GM12878 (cell line): ENCODE data around the gene TARS3. TPM values are rescaled to one million over a fixed set of nuclear protein-coding genes. Genes with fewer than 3 reads are reported as not detected.

Source experiments
- ATAC-seq: fragments of 200-7000 bp; cut with Tn5 transposase; 3 replicates; pipeline ENCODE4 v1.9.1; 2020; ENCODE audit warnings: mild to moderate bottlenecking, moderate library complexity
- BruUV-seq: library from RNA; stranded (reverse); fragments of 400-500 nt; replicated peaks from 2 replicates; lab custom pipeline; 2021; lab: Mats Ljungman, UMichigan
- CTCF ChIA-PET: fragments of 300-600 bp; sonication (Branson Sonifier 250); formaldehyde crosslinking; extraction: SDS; loops from one replicate; lab custom pipeline; 2021; ENCODE audit warnings: inconsistent platforms; lab: Yijun Ruan, JAX
- POLR2A ChIA-PET: fragments of 350-600 bp; formaldehyde crosslinking; extraction: SDS; loops from one replicate; lab custom pipeline; 2021; ENCODE audit warnings: inconsistent platforms; lab: Charles Lee
- RAD21 ChIA-PET: fragments of 300-600 bp; sonication (Branson Sonifier 250); formaldehyde crosslinking; loops from one replicate; lab custom pipeline; 2023; ENCODE audit warnings: antibody characterized with exemption; ENCODE audit not compliant: unreplicated experiment; lab: Charles Lee
- SMC1A ChIA-PET: fragments of 300-600 bp; sonication (Branson Sonifier 250); formaldehyde crosslinking; loops from one replicate; lab custom pipeline; 2023; ENCODE audit not compliant: unreplicated experiment, uncharacterized antibody; lab: Charles Lee
- DNase-seq: peaks from one replicate; pipeline ENCODE4 v3.0.0-alpha.2; 2011; ENCODE audit warnings: low read depth, low spot score
- FAIRE-seq: peaks from 3 replicates; lab custom pipeline; 2011; peaks lifted over from hg19 to GRCh38; lab: Jason Lieb, UNC
- H2AFZ ChIP-seq: 2 replicates; pipeline ENCODE4 v1.6.0; 2011; ENCODE audit warnings: low read depth, low read length, control low read depth; ENCODE audit not compliant: control insufficient read depth
- H3K27ac ChIP-seq: 2 replicates; pipeline ENCODE4 v1.5.1; 2011; ENCODE audit warnings: control low read depth; ENCODE audit not compliant: control insufficient read depth, insufficient read depth
- H3K27me3 ChIP-seq, 2 experiments: replicated peaks in 1 of 2; 2 replicates each; pipeline versions ENCODE4 v1.6.0 to v1.6.1; 2011; ENCODE audit warnings: low read length in 1 of 2; ENCODE audit not compliant: control insufficient read depth in 2 of 2, insufficient read depth in 2 of 2
- H3K36me3 ChIP-seq, 2 experiments: 2 replicates each; pipeline ENCODE4 v1.5.1; 2011; ENCODE audit warnings: low read length in 1 of 2; ENCODE audit not compliant: control insufficient read depth in 2 of 2, insufficient read depth in 2 of 2
- H3K4me1 ChIP-seq: 2 replicates; pipeline ENCODE4 v1.6.1; 2011; ENCODE audit warnings: mild to moderate bottlenecking, low read length, moderate library complexity, mixed read lengths; ENCODE audit not compliant: control insufficient read depth, insufficient read depth
- H3K4me2 ChIP-seq: 2 replicates; pipeline ENCODE4 v1.6.0; 2011; ENCODE audit warnings: control low read depth; ENCODE audit not compliant: control insufficient read depth, insufficient read depth
- H3K4me3 ChIP-seq: fragments of 200-600 bp; sonication (generic); 2 replicates; pipeline ENCODE4 v1.5.1; 2016
- H3K79me2 ChIP-seq: 2 replicates; pipeline ENCODE4 v1.6.0; 2011; ENCODE audit warnings: low read length; ENCODE audit not compliant: control insufficient read depth, insufficient read depth
- H3K9ac ChIP-seq: 2 replicates; pipeline ENCODE4 v1.8.0; 2011; ENCODE audit warnings: low read length, control low read depth, mixed read lengths; ENCODE audit not compliant: control insufficient read depth, insufficient read depth
- H3K9me3 ChIP-seq: replicated peaks from 3 replicates; pipeline ENCODE4 v1.5.1; 2011; ENCODE audit warnings: mild to moderate bottlenecking, low read length; ENCODE audit not compliant: control insufficient read depth, insufficient read depth
- H4K20me1 ChIP-seq: 2 replicates; pipeline ENCODE4 v1.6.0; 2011; ENCODE audit not compliant: control insufficient read depth, insufficient read depth
- CBX3 ChIP-seq: fragments of 200-600 bp; sonication (generic); IDR thresholded peaks from 2 replicates; pipeline ENCODE4 v1.6.1; 2016; ENCODE audit warnings: low read depth, borderline replicate concordance
- CBX5 ChIP-seq: sonication (generic); IDR thresholded peaks from 2 replicates; pipeline ENCODE4 v1.6.1; 2016; ENCODE audit warnings: low read depth, moderate library complexity, mild to moderate bottlenecking, inconsistent platforms
- ETV6 ChIP-seq, 2 experiments: fragments of 450-650 bp in 1 of 2; IDR thresholded peaks in 1 of 2; conservative IDR thresholded peaks in 1 of 2; 2 replicates each; pipeline ENCODE4 v1.6.1; 2014; ENCODE audit warnings: antibody characterized with exemption in 1 of 2, borderline replicate concordance in 1 of 2, low read depth in 1 of 2, mild to moderate bottlenecking in 1 of 2, moderate library complexity in 1 of 2
- NFIC ChIP-seq: IDR thresholded peaks from 2 replicates; pipeline ENCODE4 v1.6.1; 2012; ENCODE audit warnings: low read depth, mild to moderate bottlenecking, inconsistent platforms, low read length, moderate library complexity
- RUNX3 ChIP-seq: IDR thresholded peaks from 2 replicates; pipeline ENCODE4 v1.6.1; 2012; ENCODE audit warnings: low read length, inconsistent platforms
- SP1 ChIP-seq: IDR thresholded peaks from one replicate; pipeline ENCODE4 v1.6.1; 2011; ENCODE audit warnings: low read depth, low read length
- SREBF1 ChIP-seq: IDR thresholded peaks from 2 replicates; pipeline ENCODE4 v1.6.1; 2012; ENCODE audit warnings: mild to moderate bottlenecking, low read length
- ZNF384 ChIP-seq: IDR thresholded peaks from 2 replicates; pipeline ENCODE4 v1.6.1; 2012; ENCODE audit warnings: low read depth, mild to moderate bottlenecking, low read length, improper control_type of control experiment, borderline replicate concordance
- WGBS: methylation state at CpG from one replicate; pipeline ENCODE4 v1.1.6; 2016; ENCODE audit warnings: low lambda C conversion rate; ENCODE audit not compliant: insufficient replicate concordance, insufficient coverage; ENCODE audit errors: missing lambda C conversion rate; 5-methylcytosine and 5-hydroxymethylcytosine counted together
- in situ Hi-C: fragments of 300-500 bp; cut with MboI; formaldehyde crosslinking; loops from 9 replicates; pipeline ENCODE4 v1.14.3; 2018; ENCODE audit warnings: mixed read lengths
- intact Hi-C: fragments of 100-400 bp; cut with micrococcal nuclease; formaldehyde crosslinking; loops from one replicate; pipeline ENCODE4 v1.14.2; 2022; ENCODE audit not compliant: unreplicated experiment
- polyA plus RNA-seq, 11 experiments: library from polyadenylated mRNA; depleted of rRNA in 4 of 11; unstranded in 6 of 11; stranded (reverse) in 5 of 11; fragments of >200 nt; fragmentation: Nextera tagmentation in 4 of 11; fragmentation: Illumina TruSeq in 1 of 11; extraction: Ambion mirVana in 4 of 11; extraction: Trizol in 1 of 11; gene quantifications; 1 replicate in 1 of 11; 2 replicates in 10 of 11; pipeline versions ENCODE4 v1.2.1 to v1.2.3, GENCODE V29; 2011 to 2016; ENCODE audit warnings: inconsistent platforms in 2 of 11, missing spikeins in 2 of 11, low read depth in 1 of 11
- total RNA-seq, 4 experiments: library from RNA; depleted of rRNA in 3 of 4; stranded (reverse); fragments of >200 nt in 3 of 4; fragmentation: Illumina TruSeq in 1 of 4; extraction: Trizol in 1 of 4; gene quantifications; 2 replicates each; pipeline versions ENCODE4 v1.2.1 to v1.2.3, GENCODE V29; 2013 to 2021
- TF ChIP-seq, protein P1 (sequence below): fragments of 450-650 bp; IDR thresholded peaks from 2 replicates; pipeline ENCODE4 v1.6.1; 2017; ENCODE audit warnings: mild to moderate bottlenecking, moderate library complexity
- TF ChIP-seq, protein P2 (sequence below): fragments of 450-650 bp; IDR thresholded peaks from 2 replicates; pipeline ENCODE4 v1.6.1; 2017; ENCODE audit warnings: low read depth, mild to moderate bottlenecking, moderate library complexity
- TF ChIP-seq, protein P3 (sequence below): IDR thresholded peaks from 2 replicates; pipeline ENCODE4 v1.6.1; 2012; ENCODE audit warnings: low read depth, low read length, improper control_type of control experiment
- TF ChIP-seq, protein P4 (sequence below): fragments of 450-650 bp; IDR thresholded peaks from 2 replicates; pipeline ENCODE4 v1.6.1; 2016; ENCODE audit warnings: mild to moderate bottlenecking

Gene TARS3
- total and polyA plus RNA-seq, 10 of the 15 experiments (the other 5 are each of a cell fraction or from before 2014, with no cell fraction given), result 1.4 to 7.8 (median 5.3) TPM

DNA sequence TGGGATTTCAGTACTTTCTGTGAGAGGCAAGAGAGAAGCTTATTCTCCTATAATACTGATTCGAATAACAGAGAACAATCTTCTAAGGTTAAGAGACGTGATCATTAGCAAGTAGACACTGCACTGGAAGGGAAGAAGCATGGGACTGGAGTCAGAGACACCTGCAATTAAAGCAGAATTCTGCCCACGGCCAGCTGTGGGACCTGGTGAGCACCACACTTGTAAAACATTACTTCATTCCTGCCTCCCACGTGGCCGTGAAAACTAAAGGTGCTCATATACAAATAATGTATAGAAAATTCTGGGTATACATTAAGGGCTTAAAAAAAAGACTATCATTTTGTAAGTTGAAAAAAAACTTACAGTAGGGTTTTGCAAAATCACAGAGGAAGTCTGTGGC is 74.1 kb downstream of the TARS3 start (continued):
- TF ChIP-seq, protein P1, sequence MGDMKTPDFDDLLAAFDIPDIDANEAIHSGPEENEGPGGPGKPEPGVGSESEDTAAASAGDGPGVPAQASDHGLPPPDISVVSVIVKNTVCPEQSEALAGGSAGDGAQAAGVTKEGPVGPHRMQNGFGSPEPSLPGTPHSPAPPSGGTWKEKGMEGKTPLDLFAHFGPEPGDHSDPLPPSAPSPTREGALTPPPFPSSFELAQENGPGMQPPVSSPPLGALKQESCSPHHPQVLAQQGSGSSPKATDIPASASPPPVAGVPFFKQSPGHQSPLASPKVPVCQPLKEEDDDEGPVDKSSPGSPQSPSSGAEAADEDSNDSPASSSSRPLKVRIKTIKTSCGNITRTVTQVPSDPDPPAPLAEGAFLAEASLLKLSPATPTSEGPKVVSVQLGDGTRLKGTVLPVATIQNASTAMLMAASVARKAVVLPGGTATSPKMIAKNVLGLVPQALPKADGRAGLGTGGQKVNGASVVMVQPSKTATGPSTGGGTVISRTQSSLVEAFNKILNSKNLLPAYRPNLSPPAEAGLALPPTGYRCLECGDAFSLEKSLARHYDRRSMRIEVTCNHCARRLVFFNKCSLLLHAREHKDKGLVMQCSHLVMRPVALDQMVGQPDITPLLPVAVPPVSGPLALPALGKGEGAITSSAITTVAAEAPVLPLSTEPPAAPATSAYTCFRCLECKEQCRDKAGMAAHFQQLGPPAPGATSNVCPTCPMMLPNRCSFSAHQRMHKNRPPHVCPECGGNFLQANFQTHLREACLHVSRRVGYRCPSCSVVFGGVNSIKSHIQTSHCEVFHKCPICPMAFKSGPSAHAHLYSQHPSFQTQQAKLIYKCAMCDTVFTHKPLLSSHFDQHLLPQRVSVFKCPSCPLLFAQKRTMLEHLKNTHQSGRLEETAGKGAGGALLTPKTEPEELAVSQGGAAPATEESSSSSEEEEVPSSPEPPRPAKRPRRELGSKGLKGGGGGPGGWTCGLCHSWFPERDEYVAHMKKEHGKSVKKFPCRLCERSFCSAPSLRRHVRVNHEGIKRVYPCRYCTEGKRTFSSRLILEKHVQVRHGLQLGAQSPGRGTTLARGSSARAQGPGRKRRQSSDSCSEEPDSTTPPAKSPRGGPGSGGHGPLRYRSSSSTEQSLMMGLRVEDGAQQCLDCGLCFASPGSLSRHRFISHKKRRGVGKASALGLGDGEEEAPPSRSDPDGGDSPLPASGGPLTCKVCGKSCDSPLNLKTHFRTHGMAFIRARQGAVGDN, result no peak
- TF ChIP-seq CBX3, result no peak
- no peak for TF ChIP-seq CBX5
- no peak for TF ChIP-seq SREBF1
- no peak for TF ChIP-seq ZNF384

DNA sequence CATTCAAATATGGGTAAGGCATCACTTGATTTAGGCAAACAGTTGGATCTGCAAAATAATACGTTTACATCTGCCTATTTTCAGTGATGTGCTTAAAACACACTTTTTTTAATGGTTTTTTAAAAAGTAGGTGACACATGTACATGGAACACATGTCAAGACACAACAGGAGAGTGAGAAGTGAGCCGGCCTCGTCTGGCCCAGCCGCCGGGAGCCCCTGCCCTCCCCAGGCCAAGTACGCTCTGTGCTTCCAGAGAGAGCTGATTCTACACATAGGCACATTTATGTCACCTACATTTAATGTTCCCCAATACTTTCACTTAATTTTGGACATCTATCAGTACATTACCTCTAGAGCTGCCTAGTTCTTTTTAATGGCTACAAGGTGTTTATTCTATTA is 75.9 kb downstream of the TARS3 start:
- H3K27ac ChIP-seq, result no peak overlapping the region
- no peak for FAIRE-seq
- SMC1A ChIA-PET, result interaction anchor here (1.2 kb wide), 2 partner anchors 9 to 360 kb away, joined by 3 read pairs; no protein-coding TSS in a partner anchor
- TF ChIP-seq NFIC, result no peak
- TF ChIP-seq, protein P2, sequence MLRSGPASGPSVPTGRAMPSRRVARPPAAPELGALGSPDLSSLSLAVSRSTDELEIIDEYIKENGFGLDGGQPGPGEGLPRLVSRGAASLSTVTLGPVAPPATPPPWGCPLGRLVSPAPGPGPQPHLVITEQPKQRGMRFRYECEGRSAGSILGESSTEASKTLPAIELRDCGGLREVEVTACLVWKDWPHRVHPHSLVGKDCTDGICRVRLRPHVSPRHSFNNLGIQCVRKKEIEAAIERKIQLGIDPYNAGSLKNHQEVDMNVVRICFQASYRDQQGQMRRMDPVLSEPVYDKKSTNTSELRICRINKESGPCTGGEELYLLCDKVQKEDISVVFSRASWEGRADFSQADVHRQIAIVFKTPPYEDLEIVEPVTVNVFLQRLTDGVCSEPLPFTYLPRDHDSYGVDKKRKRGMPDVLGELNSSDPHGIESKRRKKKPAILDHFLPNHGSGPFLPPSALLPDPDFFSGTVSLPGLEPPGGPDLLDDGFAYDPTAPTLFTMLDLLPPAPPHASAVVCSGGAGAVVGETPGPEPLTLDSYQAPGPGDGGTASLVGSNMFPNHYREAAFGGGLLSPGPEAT, result no peak
- TF ChIP-seq ETV6 (conservative IDR thresholded peaks at IDR 0.05 in 1 of 2, IDR thresholded peaks at IDR 0.05 in 1 of 2; ENCODE audit: borderline replicate concordance in 1 of 2, low read depth in 1 of 2), result no peak
- TF ChIP-seq RUNX3, result no peak
- no peak for TF ChIP-seq SP1
- TF ChIP-seq, protein P3, sequence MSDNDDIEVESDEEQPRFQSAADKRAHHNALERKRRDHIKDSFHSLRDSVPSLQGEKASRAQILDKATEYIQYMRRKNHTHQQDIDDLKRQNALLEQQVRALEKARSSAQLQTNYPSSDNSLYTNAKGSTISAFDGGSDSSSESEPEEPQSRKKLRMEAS, result no peak
- TF ChIP-seq, protein P4, sequence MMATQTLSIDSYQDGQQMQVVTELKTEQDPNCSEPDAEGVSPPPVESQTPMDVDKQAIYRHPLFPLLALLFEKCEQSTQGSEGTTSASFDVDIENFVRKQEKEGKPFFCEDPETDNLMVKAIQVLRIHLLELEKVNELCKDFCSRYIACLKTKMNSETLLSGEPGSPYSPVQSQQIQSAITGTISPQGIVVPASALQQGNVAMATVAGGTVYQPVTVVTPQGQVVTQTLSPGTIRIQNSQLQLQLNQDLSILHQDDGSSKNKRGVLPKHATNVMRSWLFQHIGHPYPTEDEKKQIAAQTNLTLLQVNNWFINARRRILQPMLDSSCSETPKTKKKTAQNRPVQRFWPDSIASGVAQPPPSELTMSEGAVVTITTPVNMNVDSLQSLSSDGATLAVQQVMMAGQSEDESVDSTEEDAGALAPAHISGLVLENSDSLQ, result no peak

More for the DNA sequence above, 75.9 kb downstream of the TARS3 start:
- ATAC-seq, result no peak
- no peaks in the 10 kb centered on the region for H3K9me3 ChIP-seq
- H3K4me1 ChIP-seq, result peaks cover 17% of the 10 kb centered on the region
- no peak overlapping the region for H3K9ac ChIP-seq
- in situ Hi-C loops (no loop called here), intact Hi-C loops (no loop called here)
- H2AFZ ChIP-seq, result no peak overlapping the region
- POLR2A ChIA-PET, result no interaction called here
- no peak overlapping the region for H3K4me2 ChIP-seq
- no peaks in the 10 kb centered on the region for H3K27me3 ChIP-seq
- peaks cover 4 to 27% of the 10 kb centered on the region in 2 experiments; a peak in 3 of 4 replicates for H3K36me3 ChIP-seq
- no peak for DNase-seq
- RAD21 ChIA-PET, result interaction anchor here (1.5 kb wide), 1 partner anchor 390 kb away, joined by 5 read pairs; no protein-coding TSS in a partner anchor
- H3K79me2 ChIP-seq, result peaks cover 46% of the 10 kb centered on the region
- no peak overlapping the region for H3K4me3 ChIP-seq
- no TSS peak for BruUV-seq
- no peaks in the 10 kb centered on the region for H4K20me1 ChIP-seq
- WGBS, result over 99% methylated on average over 6 of the region's 6 CpGs
- CTCF ChIA-PET, result interaction anchor here (0.8 to 2.6 kb wide), 3 partner anchors 7 to 354 kb away, joined by 4 to 23 read pairs (median 7); partner anchors contain the start of gene SNRPA1
